Panc1 (cell line): ENCODE measurements around the gene CMTR2.

Experiments used
- CTCF ChIP-seq: fragments of 450-650 bp; IDR thresholded peaks from 2 replicates; pipeline ENCODE4 v1.5.1; 2017; ENCODE audit warnings: mild to moderate bottlenecking
- POLR2AphosphoS5 ChIP-seq: IDR thresholded peaks from 2 replicates; pipeline ENCODE4 v1.6.1; 2012; ENCODE audit warnings: mild to moderate bottlenecking, low read depth, low read length, moderate library complexity
- REST ChIP-seq, 2 experiments: IDR thresholded peaks; 2 replicates each; pipeline ENCODE4 v1.6.1; 2011 to 2012; ENCODE audit warnings: low read depth in 2 of 2, control low read depth in 1 of 2, low read length in 1 of 2, mild to moderate bottlenecking in 1 of 2, moderate library complexity in 1 of 2; ENCODE audit not compliant: insufficient read depth in 1 of 2
- TCF7L2 ChIP-seq: IDR thresholded peaks from 2 replicates; pipeline ENCODE4 v1.6.1; 2011; ENCODE audit warnings: mild to moderate bottlenecking, low read depth, low read length, inconsistent platforms

GRCh38 chr16:71315269-71315668 lies 26.1 kb upstream of the CMTR2 start:
- TF ChIP-seq CTCF (no peak), POLR2AphosphoS5 (no peak), TCF7L2 (no peak), REST (IDR thresholded peaks at IDR 0.05; ENCODE audit: insufficient read depth in 1 of 2, low read depth in 2 of 2, low read length in 1 of 2) (no peak)
